Spinal cord (tissue), 10 donors: Measurements from ENCODE around the gene ENOX1. TPM values are rescaled to one million over a fixed set of nuclear protein-coding genes. Genes with fewer than 3 reads are reported as not detected.

ENCODE experiments used
- DNase-seq, 6 donors: peaks; one replicate each; pipeline versions ENCODE4 v3.0.0 to v3.0.0-alpha.2; 2013 to 2015; ENCODE audit warnings: low spot score in 6 of 6, low read depth in 4 of 6
- H3K27ac ChIP-seq: one replicate; pipeline ENCODE4 v1.5.1; 2013; ENCODE audit warnings: low read depth, low read length, control low read depth
- H3K27me3 ChIP-seq: one replicate; pipeline ENCODE4 v1.6.1; 2013; ENCODE audit warnings: low read length; ENCODE audit not compliant: control insufficient read depth, insufficient read depth
- H3K36me3 ChIP-seq: one replicate; pipeline ENCODE4 v1.6.1; 2013; ENCODE audit warnings: low read length; ENCODE audit not compliant: control insufficient read depth, insufficient read depth
- H3K4me1 ChIP-seq: one replicate; pipeline ENCODE4 v1.6.1; 2013; ENCODE audit warnings: low read length; ENCODE audit not compliant: control insufficient read depth, insufficient read depth
- H3K4me3 ChIP-seq: one replicate; pipeline ENCODE4 v1.5.1; 2013; ENCODE audit warnings: low read depth, low read length, control low read depth
- H3K9me3 ChIP-seq: one replicate; pipeline ENCODE4 v1.6.1; 2013; ENCODE audit warnings: low read length; ENCODE audit not compliant: control insufficient read depth, insufficient read depth
- WGBS: methylation state at CpG from one replicate; pipeline ENCODE4 v1.1.5; 2013; ENCODE audit warnings: missing lambda C conversion rate; ENCODE audit not compliant: insufficient coverage; 5-methylcytosine and 5-hydroxymethylcytosine counted together
- polyA plus RNA-seq, 2 donors: library from polyadenylated mRNA; unstranded; fragments of 120-200 nt; gene quantifications; one replicate each; pipeline ENCODE4 v1.2.1, GENCODE V29; 2013; ENCODE audit not compliant: insufficient read length in 2 of 2
- total RNA-seq, 2 donors: library from RNA; depleted of rRNA in 1 of 2; stranded (reverse); fragments of 120-200 nt in 1 of 2; fragments of >200 nt in 1 of 2; gene quantifications; one replicate each; pipeline versions ENCODE4 v1.2.3 to v1.2.4, GENCODE V29; 2013 to 2014
- donor health status: healthy.

The ENOX1 gene
- total and polyA plus RNA-seq, 4 donors: 17.9 to 20.5 (median 19.2) TPM

- peaks cover 3% of the 10 kb centered on the region for H3K36me3 ChIP-seq
- WGBS: 71% methylated on average over 3 of the region's 3 CpGs
- no peak overlapping the region for H3K27ac ChIP-seq
- H3K4me3 ChIP-seq: no peak overlapping the region
- DNase-seq: no peak
- no peaks in the 10 kb centered on the region for H3K4me1 ChIP-seq
- no peaks in the 10 kb centered on the region for H3K9me3 ChIP-seq
- H3K27me3 ChIP-seq: no peaks in the 10 kb centered on the region
Measured at GRCh38 chr13:43246382-43246781, 540.4 kb downstream of the ENOX1 start.

- H3K4me3 ChIP-seq: no peak overlapping the region
- DNase-seq: no peak
- H3K27ac ChIP-seq: no peak overlapping the region
- no peaks in the 10 kb centered on the region for H3K9me3 ChIP-seq
- H3K27me3 ChIP-seq: no peaks in the 10 kb centered on the region
- H3K4me1 ChIP-seq: no peaks in the 10 kb centered on the region
- 100% methylated on average over 3 of the region's 8 CpGs for WGBS
- peaks cover 3% of the 10 kb centered on the region for H3K36me3 ChIP-seq
Measured at GRCh38 chr13:43245374-43245964, 541.3 kb downstream of the ENOX1 start.

DNA sequence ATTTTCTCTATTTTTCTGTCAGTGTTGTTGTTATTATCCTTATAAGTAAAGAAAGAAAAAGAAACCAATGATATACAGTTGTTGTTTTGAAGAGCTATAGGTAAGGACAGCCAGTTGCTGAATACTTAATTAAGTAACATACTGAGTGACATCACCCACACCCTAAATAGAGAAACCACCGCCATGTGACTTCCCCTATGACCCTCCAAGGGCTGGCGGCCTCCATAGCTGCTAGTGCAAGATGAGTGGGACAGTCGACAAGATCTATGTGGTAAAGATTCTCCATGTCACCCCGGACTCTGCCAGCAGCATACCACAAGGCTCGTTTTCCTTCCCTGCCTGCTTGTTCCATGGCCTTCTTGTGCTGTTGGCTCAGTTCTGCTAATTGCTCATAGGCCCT is 542.3 kb downstream of the ENOX1 start:
- Histone ChIP-seq H3K4me3 (no peak overlapping the region), H3K36me3 (peaks cover 3% of the 10 kb centered on the region), H3K27me3 (no peaks in the 10 kb centered on the region), H3K4me1 (no peaks in the 10 kb centered on the region), H3K27ac (no peak overlapping the region), H3K9me3 (no peaks in the 10 kb centered on the region)
- 93% methylated on average over 3 of the region's 5 CpGs for WGBS
- DNase-seq: no peak

DNA sequence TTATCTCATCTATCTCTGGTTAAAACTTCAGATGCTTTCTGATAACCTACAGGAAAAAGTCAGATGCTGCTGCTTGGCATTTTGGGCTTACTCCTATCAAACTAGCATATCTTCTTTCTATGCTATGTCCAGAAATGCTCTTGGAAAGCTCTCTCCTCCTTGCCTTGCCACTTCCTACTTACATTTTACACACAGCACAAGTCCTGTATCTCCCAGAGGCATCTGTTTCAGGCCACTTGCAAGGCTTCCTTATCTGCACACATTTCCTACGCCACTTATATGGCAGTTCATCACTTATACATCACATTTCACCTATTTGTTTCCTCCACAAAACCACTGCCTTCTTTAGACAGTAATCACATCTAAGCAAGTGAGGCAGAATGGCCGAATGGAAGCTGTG is 543.1 kb downstream of the ENOX1 start:
- no peaks in the 10 kb centered on the region for H3K9me3 ChIP-seq
- no peaks in the 10 kb centered on the region for H3K27me3 ChIP-seq
- H3K27ac ChIP-seq: no peak overlapping the region
- peaks cover 3% of the 10 kb centered on the region for H3K36me3 ChIP-seq
- 78% methylated on average over 1 of the region's 2 CpGs for WGBS
- DNase-seq: no peak
- H3K4me3 ChIP-seq: no peak overlapping the region
- H3K4me1 ChIP-seq: no peaks in the 10 kb centered on the region

- DNase-seq: no peak
- WGBS: no CpG with 5 or more reads among the region's 1 CpG
- H3K27ac ChIP-seq: no peak overlapping the region
- no peaks in the 10 kb centered on the region for H3K4me1 ChIP-seq
- no peaks in the 10 kb centered on the region for H3K9me3 ChIP-seq
- H3K36me3 ChIP-seq: peaks cover 3% of the 10 kb centered on the region
- H3K27me3 ChIP-seq: no peaks in the 10 kb centered on the region
- no peak overlapping the region for H3K4me3 ChIP-seq
Measured at GRCh38 chr13:43242040-43242439, 544.7 kb downstream of the ENOX1 start.

DNA sequence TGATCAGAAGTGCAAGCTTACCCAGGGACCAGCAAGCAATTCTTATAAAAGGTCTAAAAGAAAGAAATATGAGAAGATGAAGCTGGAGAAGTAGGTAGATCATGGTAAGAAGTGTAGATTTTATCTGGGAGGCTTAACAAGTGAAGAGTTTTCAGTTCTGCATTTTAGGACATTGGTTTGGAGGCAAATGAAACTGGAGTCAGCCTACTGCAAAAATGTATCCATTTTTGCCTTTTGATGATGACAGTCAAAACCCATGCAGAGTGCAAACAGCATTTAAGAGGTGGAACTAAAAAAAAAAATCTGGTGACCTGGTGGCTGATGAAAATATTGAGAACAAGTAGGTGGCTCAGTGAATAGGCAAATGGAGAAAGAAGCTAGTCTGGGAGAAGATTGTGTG is 546.5 kb downstream of the ENOX1 start:
- Histone ChIP-seq H3K36me3 (no peaks in the 10 kb centered on the region), H3K4me3 (no peak overlapping the region), H3K9me3 (no peaks in the 10 kb centered on the region), H3K27me3 (no peaks in the 10 kb centered on the region), H3K4me1 (no peaks in the 10 kb centered on the region), H3K27ac (no peak overlapping the region)
- no peak for DNase-seq

- no peak for DNase-seq
- no peaks in the 10 kb centered on the region for H3K4me1 ChIP-seq
- no peaks in the 10 kb centered on the region for H3K27me3 ChIP-seq
- no peaks in the 10 kb centered on the region for H3K36me3 ChIP-seq
- no peaks in the 10 kb centered on the region for H3K9me3 ChIP-seq
- H3K4me3 ChIP-seq: no peak overlapping the region
- H3K27ac ChIP-seq: no peak overlapping the region
Measured at GRCh38 chr13:43239275-43239840, 547.4 kb downstream of the ENOX1 start.

GRCh38 chr13:43238341-43239083 is 548.3 kb downstream of the ENOX1 start:
- Histone ChIP-seq H3K27ac (no peak overlapping the region), H3K4me3 (no peak overlapping the region), H3K4me1 (no peaks in the 10 kb centered on the region), H3K9me3 (no peaks in the 10 kb centered on the region), H3K27me3 (no peaks in the 10 kb centered on the region), H3K36me3 (no peaks in the 10 kb centered on the region)
- no peak for DNase-seq
- 60% methylated on average over 2 of the region's 2 CpGs for WGBS

DNA sequence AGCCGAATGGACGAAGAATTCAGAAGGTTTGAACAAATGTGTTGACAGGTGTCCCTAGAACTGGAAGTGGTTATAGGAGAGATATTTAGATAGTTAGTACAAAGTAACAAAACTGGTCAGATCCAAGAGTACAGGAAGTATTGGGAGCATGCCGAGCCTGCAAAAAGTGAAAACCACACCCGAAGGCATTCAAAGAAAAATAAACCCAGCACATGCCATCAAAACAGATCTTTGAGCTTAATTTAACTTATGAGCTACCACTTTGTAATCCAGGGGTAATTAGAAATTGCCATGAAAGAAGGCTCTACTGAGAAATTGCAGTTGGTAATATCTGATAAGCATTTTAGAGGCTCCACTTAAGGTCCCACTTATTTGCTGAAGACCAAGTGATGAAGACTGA is 549.2 kb downstream of the ENOX1 start:
- no peak for DNase-seq
- no peaks in the 10 kb centered on the region for H3K4me1 ChIP-seq
- H3K9me3 ChIP-seq: no peaks in the 10 kb centered on the region
- H3K4me3 ChIP-seq: no peak overlapping the region
- 72% methylated on average over 2 of the region's 4 CpGs for whole genome bisulfite sequencing
- H3K27ac ChIP-seq: no peak overlapping the region
- H3K27me3 ChIP-seq: no peaks in the 10 kb centered on the region
- H3K36me3 ChIP-seq: no peaks in the 10 kb centered on the region

- Histone ChIP-seq H3K27me3 (no peaks in the 10 kb centered on the region), H3K9me3 (no peaks in the 10 kb centered on the region), H3K4me1 (no peaks in the 10 kb centered on the region), H3K27ac (no peak overlapping the region), H3K36me3 (no peaks in the 10 kb centered on the region), H3K4me3 (no peak overlapping the region)
- no peak for DNase-seq
- no CpG with 5 or more reads among the region's 1 CpG for WGBS
Measured at GRCh38 chr13:43235028-43235427, 551.7 kb downstream of the ENOX1 start.
